ENCODE data around the gene OR5M3.

Gene OR5M3

DNA sequence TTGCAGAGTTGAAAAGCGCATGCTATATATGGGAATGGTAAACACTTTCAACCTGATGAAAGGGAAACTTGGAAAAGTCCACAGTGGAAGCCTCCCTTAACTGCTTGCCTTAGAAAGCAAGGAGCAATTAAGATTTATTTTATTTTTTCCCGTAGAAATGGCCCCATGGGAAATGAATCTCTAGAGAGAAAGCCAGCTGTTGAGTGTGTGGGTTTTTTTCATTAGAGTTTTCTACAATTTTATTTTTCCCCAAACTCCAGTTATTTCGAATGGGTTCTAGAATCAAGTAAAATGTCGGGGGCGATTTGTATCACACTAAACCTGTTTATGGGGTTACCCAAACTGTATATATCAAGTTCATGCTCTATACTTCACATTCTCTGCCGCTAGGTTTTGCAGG lies at the start of gene OR5M3:
Gene OR5M3 (minus strand): TSS at position 101 of the 400 bp plus-strand sequence. CDS start 2,855 bp downstream, outside the sequence.
- FAIRE-seq (no peak), DNase-seq (ENCODE audit: insufficient read length, low spot score) (no peak)

DNA sequence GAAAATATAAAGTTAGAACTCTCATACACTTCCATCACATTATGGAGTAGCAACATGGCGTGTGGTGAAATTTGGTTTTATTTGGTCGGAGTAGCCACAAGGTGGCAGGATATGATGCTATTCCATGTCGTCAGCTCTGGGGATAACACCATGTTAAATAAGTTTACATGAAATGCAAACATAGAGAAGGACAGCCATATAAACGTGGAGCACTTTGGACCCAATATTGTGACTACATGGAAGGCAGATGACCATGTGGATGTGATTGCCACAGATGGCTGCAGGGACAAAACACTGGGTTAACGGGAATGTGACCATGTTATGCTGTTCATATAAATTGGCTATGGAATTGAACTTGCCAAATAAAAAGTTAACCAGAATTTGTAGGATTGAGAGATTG lies 48.9 kb upstream of the OR5M3 start:
- no peak for DNase-seq (ENCODE audit: insufficient read length, low spot score)

DNA sequence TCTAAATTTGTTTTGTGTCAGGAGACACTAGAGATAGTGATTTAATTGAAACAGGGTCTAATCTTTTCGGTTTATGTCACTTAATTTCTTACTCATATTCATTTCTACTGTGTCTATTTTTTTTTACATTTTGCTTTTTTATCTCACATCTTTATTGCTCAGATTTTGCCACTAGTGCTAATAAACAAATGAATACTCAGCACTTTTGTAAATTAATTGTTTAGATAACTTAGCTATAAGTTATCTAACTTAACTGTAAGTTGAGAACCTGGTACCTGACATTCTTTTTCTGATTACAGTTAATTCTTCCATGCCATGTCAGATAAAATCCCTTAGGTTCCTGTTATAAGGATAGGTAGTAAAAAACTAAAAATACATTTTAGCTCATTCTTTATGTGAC lies 40.1 kb upstream of the OR5M3 start:
- DNase-seq (ENCODE audit: insufficient read length, low spot score) (no peak), FAIRE-seq (no peak)

More for the DNA sequence above, 48.9 kb upstream of the OR5M3 start:
- no peak for FAIRE-seq

DNA sequence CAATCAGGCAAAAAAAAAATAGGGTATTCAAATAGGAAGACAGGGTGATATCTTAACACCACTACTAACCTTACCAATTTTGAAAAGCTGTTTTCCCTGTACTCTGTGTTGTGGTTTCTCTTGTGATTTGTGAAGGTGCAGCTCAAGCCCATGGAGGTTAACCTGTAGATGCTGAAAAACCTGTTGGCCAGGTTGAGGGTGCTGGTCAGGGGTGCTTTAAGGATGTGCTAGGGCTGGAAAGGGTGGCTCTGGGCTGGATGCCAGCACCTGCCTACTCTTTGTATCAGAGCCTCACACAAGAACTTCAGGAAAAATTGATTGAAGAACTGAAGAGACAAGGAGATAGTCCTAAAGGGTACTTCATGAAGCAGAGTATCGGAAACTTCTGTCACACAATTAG lies 36.3 kb upstream of the OR5M3 start:
- DNase-seq (ENCODE audit: insufficient read length, low spot score) = no peak
- FAIRE-seq = no peak

DNA sequence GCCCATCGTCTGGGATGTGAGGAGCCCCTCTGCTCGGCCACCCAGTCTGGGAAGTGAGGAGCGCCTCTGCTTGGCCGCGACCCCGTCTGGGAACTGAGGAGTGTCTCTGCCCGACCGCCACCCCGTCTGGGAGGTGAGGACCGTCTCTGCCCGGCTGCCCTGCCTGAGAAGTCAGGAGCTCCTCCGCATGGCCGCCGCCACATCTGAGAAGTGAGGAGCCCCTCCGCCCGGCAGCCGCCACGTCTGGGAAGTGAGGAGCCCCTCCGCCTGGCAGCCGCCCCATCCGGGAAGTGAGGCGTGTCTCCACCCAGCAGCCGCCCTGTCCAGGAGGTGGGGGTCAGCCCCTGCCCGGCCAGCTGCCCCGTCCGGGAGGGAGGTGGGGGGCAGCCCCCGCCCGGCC lies 23.9 kb upstream of the OR5M3 start:
- FAIRE-seq = no peak
- DNase-seq (ENCODE audit: insufficient read length, low spot score) = no peak

DNA sequence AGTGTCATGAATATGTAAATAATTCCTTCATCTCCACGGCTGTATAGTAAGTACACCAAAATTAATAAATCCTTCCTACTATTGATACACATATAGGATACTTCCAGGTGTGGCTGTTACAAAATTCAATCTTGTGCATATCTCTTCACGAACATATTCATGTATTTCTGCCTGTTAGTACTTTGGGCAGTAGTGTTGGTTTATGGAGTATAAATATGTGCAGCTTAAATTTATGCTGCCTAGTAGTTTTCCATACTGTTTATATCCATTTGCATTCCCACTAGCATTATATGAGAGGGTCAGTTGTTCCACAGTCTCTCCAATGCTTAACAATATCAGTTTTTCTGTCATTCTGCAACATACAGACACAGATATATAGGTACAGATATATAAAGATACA lies 22.0 kb upstream of the OR5M3 start:
- FAIRE-seq (no peak), DNase-seq (ENCODE audit: insufficient read length, low spot score) (no peak)

DNA sequence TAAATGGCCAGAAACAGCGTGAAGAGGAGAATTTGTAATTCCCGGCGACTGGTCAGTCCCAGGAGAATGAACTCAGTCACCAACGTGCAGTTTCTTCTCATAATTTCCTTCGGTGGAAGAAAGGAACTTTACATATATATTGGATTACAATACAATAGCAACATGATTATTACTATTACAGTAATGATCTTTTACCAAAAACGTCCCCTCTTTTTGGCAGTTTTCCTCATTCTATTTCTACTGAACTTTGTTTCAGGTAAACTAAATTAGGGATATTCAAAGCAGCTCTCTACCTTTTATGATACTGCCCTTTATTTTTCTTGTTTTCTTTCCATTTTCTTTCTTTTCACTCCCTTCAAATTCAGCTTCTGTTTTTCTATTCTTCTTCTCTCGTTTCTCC lies 18.1 kb upstream of the OR5M3 start, which contains the start of gene OR5M8:
Gene OR5M8 (minus strand): TSS at position 101 of the 400 bp plus-strand sequence. CDS start 0 bp downstream, at position 101.
- FAIRE-seq (no peak), DNase-seq (ENCODE audit: insufficient read length, low spot score) (no peak)

DNA sequence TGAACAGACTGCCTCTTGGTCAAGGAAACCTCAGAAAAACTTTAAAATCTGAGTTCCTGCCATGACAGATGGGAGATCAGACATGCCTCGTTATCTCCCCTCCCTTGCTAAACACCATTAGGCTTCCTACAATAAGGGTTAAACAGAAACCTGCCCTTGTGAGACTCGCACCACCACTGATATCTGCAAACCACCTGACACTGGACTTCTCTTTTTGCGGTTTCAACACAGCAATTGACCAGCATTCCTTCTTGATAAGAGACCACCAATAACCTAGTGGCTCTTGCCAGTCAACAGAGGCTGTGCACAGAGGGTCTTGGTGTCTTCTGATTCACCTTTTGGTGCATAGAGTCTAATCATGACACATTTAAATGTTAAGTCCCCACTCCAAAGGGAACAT lies 13.6 kb upstream of the OR5M3 start:
- FAIRE-seq (no peak), DNase-seq (ENCODE audit: insufficient read length, low spot score) (no peak)

DNA sequence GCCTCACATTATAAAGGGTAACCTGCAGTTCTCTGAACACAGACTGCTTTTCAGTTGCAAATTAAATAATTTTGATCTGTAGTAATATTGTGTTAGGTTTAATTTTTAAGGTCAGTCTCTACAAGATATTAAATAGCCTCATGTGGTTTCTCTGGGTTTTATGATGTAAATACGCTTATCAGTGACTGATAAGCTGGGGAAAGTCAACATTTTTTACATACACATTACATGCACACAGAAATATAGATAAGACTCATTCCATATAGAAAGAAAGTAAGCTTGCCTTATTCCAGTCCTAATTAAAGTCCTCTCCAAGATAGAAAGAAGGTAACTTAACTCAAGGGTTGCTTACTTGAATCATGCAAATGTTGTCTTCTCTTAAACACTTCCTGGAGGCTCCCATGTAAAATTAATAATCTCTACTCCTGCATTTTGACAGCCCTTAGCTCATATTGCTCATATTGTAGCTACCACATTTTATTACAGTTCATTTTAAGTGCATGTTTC lies 1.6 kb upstream of the OR5M3 start:
- FAIRE-seq = no peak
- DNase-seq (ENCODE audit: insufficient read length, low spot score) = no peak

DNA sequence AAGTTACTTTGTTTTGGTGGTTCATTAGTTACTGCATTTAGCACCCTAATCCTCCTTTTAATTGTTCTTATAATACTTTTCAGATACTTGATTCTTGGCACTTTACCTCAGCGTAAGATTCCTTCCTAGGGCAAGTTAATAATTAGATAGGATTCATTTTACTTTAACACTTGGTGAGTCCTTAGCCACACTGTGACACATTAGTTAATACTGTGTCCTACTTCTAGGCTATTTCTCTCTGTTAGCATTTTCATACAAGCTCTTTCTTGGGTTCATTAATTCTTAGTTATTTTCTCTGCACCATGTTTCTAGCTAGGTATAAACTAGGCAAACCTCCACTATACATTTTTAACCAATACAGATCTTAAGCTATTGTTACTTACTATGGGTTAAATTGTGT lies 16.1 kb downstream of the OR5M3 start:
- no peak for DNase-seq (ENCODE audit: insufficient read length, low spot score)
- no peak for FAIRE-seq

DNA sequence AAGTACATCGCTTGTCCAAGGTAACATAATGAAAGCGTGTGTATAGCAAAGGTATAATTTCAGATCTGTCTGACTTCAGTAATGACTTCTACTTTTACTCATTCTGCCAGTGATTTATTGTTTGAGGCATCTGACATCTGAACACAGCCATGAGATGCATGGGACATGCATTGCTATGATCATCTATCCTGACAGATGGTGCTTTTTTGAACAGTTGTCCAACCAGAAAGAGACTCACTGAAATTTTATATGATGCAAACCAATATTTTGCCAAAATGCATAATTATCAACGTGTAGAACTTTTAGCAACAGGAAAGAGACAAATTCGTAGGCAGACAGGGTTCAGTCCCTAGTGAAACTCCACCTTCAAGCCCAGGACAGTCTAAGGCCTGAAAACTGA lies 19.6 kb downstream of the OR5M3 start:
- no peak for FAIRE-seq
- no peak for DNase-seq (ENCODE audit: insufficient read length, low spot score)

Measured in HTR-8/SVneo (cell line).